Skin of body (tissue), 2 donors: ENCODE data around the gene RNF144B. TPM values are rescaled to one million over a fixed set of nuclear protein-coding genes. Genes with fewer than 3 reads are reported as not detected.
"Not testable (repeated sequence)": the region's sequence is repeated elsewhere in the genome, so short reads cannot be mapped to it uniquely, and the experiment has no call there.

Source experiments
- DNase-seq: peaks from one replicate; lab custom pipeline; 2025; lab: John Stamatoyannopoulos, UW
- total RNA-seq: library from RNA; depleted of rRNA; stranded (reverse); fragments of >200 nt; gene quantifications from one replicate; pipeline ENCODE4 v1.2.3, GENCODE V29; 2014

The RNF144B gene
- total RNA-seq, 1 donor from 2014 or later = 24.4 TPM

- no peak for DNase-seq
Observed at GRCh38 chr6:18371010-18371409, 16.1 kb upstream of the RNF144B start.

DNA sequence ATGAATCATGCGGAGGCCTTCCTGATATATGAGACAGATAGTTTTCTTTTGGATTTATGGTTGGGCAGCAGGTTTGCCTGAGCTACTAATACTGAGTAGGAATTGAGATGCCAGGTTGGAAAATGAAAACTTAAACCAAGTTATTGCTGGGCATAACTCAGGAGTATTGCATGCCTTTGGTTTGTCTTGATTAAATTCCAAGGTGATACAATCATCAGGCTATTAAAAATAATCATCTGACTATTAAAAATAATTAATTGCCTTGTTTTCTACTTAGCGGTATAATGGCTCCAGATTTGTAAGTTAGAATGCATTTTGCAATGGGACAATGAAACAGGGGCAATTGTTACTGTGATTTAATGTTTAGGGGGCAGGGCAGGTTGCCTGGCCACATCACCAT lies 15.5 kb upstream of the RNF144B start:
- DNase-seq = no peak

- no peak for DNase-seq
Observed at GRCh38 chr6:18380158-18380836, 6.9 kb upstream of the RNF144B start.

DNA sequence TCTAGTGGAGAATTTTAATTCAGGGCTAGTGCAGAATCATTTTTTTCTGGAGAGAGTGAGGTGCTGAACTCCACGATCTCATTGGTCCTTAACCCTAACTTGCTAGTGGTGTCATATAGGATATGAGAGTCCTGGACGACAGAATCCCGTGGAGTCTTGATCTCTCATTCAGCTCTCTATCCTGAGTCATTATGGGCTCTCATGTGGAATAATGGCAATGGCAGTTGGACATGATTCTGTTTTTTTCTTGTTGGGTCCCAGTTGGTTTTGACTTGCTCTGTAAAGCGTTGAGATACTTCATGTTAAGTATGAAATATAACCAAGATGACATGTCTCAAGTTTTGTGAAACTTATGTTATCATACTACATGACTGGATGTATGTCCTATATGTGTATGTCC lies 6.3 kb upstream of the RNF144B start:
- DNase-seq = no peak

DNA sequence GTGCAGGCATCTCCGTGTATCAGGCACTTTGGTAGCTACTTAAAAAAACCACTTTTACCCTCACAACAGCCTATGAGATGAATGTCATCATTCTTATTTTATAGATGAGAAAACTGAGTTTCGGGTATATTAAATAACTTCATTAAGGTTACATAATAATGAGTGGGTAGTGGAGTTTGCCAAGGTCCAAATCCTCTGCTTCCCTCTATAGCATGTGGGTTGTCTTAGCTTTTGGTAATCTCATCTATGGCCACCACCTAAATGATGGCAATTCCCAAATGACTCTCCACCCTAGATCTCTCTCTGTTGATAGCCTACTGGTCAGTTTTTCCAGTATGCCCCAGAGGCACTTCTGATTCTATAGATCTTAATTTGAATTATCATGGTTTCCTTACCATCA lies 3.7 kb upstream of the RNF144B start:
- no peak for DNase-seq

- no peak for DNase-seq
Observed at GRCh38 chr6:18384621-18385020, 2.5 kb upstream of the RNF144B start.

- DNase-seq = no peak
Observed at GRCh38 chr6:18386298-18386976, 713 bp upstream of the RNF144B start.

- no peak for DNase-seq
Observed at GRCh38 chr6:18388271-18388670, 1.1 kb downstream of the RNF144B start.

GRCh38 chr6:18388942-18389341 lies 1.8 kb downstream of the RNF144B start:
- no peak for DNase-seq

- DNase-seq = no peak
Observed at GRCh38 chr6:18389479-18389878, 2.3 kb downstream of the RNF144B start.

DNA sequence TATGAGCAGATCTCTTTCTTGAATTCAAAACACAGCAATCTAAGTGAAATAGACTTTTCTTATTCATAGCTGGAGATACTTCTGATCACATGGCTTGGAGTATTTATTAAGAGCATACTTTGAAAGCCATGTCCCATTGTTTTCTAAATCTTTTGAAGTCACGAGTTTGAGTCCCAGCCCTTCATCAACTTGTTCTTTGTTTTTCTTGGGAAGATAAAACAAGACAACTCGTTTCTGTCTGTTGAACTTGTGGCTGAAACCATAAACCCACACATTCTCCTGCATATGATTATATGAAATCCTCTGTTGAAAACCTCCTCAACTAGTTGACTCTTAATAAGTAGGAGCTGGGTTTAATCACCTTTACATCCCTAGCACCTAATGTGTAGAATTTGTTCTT lies 3.3 kb downstream of the RNF144B start:
- DNase-seq = no peak

GRCh38 chr6:18391023-18391422 lies 3.9 kb downstream of the RNF144B start:
- no peak for DNase-seq

- no peak for DNase-seq
Observed at GRCh38 chr6:18392346-18392877, 5.3 kb downstream of the RNF144B start.

GRCh38 chr6:18393698-18394097 lies 6.5 kb downstream of the RNF144B start:
- DNase-seq = no peak

- no peak for DNase-seq
Observed at GRCh38 chr6:18395177-18395855, 8.2 kb downstream of the RNF144B start.

- DNase-seq = no peak
Observed at GRCh38 chr6:18395856-18396197, 8.7 kb downstream of the RNF144B start.

DNA sequence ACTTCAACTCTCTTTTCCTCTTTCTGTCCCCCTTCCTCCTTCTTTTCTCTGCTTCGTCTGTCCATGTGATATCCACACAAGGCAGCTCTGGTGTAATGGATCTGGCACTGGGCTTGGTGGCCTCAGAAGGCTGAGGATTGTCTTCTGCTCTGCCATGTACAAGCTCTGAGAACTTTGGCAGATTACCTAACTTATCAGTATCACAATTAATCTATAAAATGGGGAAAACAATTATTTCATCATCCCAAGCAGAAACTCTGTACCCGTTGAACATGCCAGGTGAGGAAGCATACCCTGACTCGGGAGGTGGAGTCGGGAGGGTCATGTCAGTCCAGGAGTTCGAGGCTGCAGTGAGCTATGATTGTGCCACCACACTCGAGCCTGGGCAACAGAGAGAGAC lies 10.6 kb downstream of the RNF144B start:
- DNase-seq = no peak

- DNase-seq = not testable (repeated sequence)
Observed at GRCh38 chr6:18398225-18398624, 11.1 kb downstream of the RNF144B start.

DNA sequence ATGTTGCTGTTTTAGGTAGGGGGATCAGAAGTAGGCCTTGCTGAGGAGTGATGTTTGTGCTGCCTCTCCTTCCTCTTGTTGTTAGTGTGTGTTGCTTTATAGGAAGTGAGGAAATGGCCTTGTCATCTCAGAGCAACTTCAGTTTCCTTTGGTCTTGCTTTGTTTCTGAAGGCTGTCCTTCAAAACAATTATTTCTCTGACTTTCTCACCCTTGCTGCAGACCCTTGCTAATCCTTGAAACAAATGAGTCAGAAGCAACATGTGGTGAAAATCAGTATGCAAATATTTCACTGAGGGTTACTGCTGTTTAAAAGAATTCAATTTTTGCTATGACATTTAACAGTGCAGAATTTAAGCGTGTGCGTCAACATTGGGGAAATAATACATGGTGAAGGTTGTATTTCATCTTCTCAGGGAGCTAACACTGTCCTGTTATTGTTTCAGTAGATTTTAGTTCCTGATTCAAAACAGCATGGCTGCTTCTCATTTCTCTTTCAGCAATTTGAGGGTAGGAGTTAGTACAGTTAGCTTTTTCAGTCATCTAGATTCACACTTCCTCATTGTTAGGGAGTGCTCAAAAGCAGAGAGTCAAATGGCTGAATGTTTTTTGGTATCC lies 13.8 kb downstream of the RNF144B start:
- DNase-seq = no peak

DNA sequence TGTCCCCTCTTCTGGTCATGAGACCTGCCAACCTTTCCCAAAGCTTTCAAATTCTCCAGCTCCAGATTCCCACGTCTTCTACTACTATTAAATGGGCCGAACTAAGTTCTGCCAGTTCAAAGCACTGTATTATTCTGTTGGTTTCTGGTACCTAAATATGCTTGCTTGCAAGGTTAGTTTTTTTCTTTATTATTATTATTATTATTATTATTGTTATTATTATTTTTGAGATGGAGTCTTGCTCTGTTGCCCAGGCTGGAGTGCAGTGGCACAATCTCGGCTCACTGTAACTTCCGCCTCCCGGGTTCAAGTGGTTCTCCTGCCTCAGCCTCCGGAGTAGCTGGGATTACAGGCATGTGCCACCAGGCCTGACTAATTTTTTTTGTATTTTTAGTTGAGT lies 17.8 kb downstream of the RNF144B start:
- DNase-seq = not testable (repeated sequence)

GRCh38 chr6:18405477-18406293 lies 18.5 kb downstream of the RNF144B start:
- DNase-seq = no peak
